ENCODE results near the gene CCM2L. TPM values are rescaled to one million over a fixed set of nuclear protein-coding genes. Genes with fewer than 3 reads are reported as not detected.

CCM2L gene
- total RNA-seq, 8 experiments from 2014 or later, result 0.15 to 1.4 (median 0.84) TPM; not detected in 2

- 0 to 100% (median 58%) methylated on average over 1 to 4 of the region's 4 CpGs; no CpG with 5 or more reads in 1 of the 10 experiments for WGBS, 10 experiments
- H3K4me1 ChIP-seq (replicated peaks in 1 of 2), result peaks cover 9 to 15% of the 10 kb centered on the region in 2 donors
- no peak for ATAC-seq (replicated peaks in 6 of 8)
Measured at GRCh38 chr20:32036252-32036651, 26.0 kb downstream of the CCM2L start.

GRCh38 chr20:32036716-32037485 is 26.7 kb downstream of the CCM2L start:
- no peak overlapping the region for H3K4me3 ChIP-seq
- in situ Hi-C loops (cut with MboI; ENCODE audit: low pct_unique_long_range_greater_than_20kb in 2 of 9, low sequenced_read_pairs in 9 of 9, unreplicated experiment in 9 of 9), result no loop called here
- WGBS, 10 experiments, result 7 to 100% (median 69%) methylated on average over 1 to 7 of the region's 10 CpGs
- ATAC-seq (replicated peaks in 6 of 8), result peak in 5 of 8 experiments; percentile 49 to 89 (median 82)
- peaks cover 9 to 15% of the 10 kb centered on the region in 2 donors for H3K4me1 ChIP-seq (replicated peaks in 1 of 2)
- H3K27ac ChIP-seq, result peak overlapping the region; percentile 24 to 50

More at GRCh38 chr20:32036252-32036651, 26.0 kb downstream of the CCM2L start:
- peak overlapping the region in 1 of 2 donors; percentile 24 for H3K27ac ChIP-seq
- in situ Hi-C loops (cut with MboI; ENCODE audit: low pct_unique_long_range_greater_than_20kb in 2 of 9, low sequenced_read_pairs in 9 of 9, unreplicated experiment in 9 of 9), result no loop called here
- no peak overlapping the region for H3K4me3 ChIP-seq

GRCh38 chr20:32037929-32038328 is 27.7 kb downstream of the CCM2L start:
- in situ Hi-C loops (cut with MboI; ENCODE audit: low pct_unique_long_range_greater_than_20kb in 2 of 9, low sequenced_read_pairs in 9 of 9, unreplicated experiment in 9 of 9), result no loop called here
- Histone ChIP-seq H3K4me1 (replicated peaks in 1 of 2) (peaks cover 9 to 15% of the 10 kb centered on the region in 2 donors), H3K27ac (no peak overlapping the region), H3K4me3 (no peak overlapping the region)
- peak in 6 of 8 experiments; percentile 28 to 74 (median 64) for ATAC-seq (replicated peaks in 6 of 8)
- WGBS, 10 experiments, result 8 to 100% (median 52%) methylated on average over 1 to 3 of the region's 4 CpGs; no CpG with 5 or more reads in 4 of the 10 experiments

- in situ Hi-C loops (cut with MboI; ENCODE audit: low pct_unique_long_range_greater_than_20kb in 2 of 9, low sequenced_read_pairs in 9 of 9, unreplicated experiment in 9 of 9), result no loop called here
- WGBS, 10 experiments, result 49 to 83% (median 80%) methylated on average over 1 to 4 of the region's 10 CpGs; no CpG with 5 or more reads in 5 of the 10 experiments
- Histone ChIP-seq H3K27ac (no peak overlapping the region), H3K4me1 (replicated peaks in 1 of 2) (peaks cover 9 to 15% of the 10 kb centered on the region in 2 donors), H3K4me3 (no peak overlapping the region)
- ATAC-seq (replicated peaks in 6 of 8), result peak in 3 of 8 experiments; percentile 39 to 88 (median 45)
Measured at GRCh38 chr20:32040142-32040953, 30.1 kb downstream of the CCM2L start.

- ATAC-seq (replicated peaks in 6 of 8), result no peak
- in situ Hi-C loops (cut with MboI; ENCODE audit: low pct_unique_long_range_greater_than_20kb in 2 of 9, low sequenced_read_pairs in 9 of 9, unreplicated experiment in 9 of 9), result no loop called here
- Histone ChIP-seq H3K27ac (no peak overlapping the region), H3K4me1 (replicated peaks in 1 of 2) (no peaks in the 10 kb centered on the region), H3K4me3 (no peak overlapping the region)
- 25 to 71% (median 60%) methylated on average over 1 to 3 of the region's 3 CpGs; no CpG with 5 or more reads in 3 of the 10 experiments for WGBS, 10 experiments
Measured at GRCh38 chr20:32045999-32046398, 35.8 kb downstream of the CCM2L start.

- in situ Hi-C loops (cut with MboI; ENCODE audit: low pct_unique_long_range_greater_than_20kb in 2 of 9, low sequenced_read_pairs in 9 of 9, unreplicated experiment in 9 of 9), result loop anchor here in 1 of 9 experiments (25.0 kb wide), 1 partner anchor 88 kb away; the partner anchor contains the start of genes PDRG1 and XKR7
- ATAC-seq (replicated peaks in 6 of 8), result no peak
- H3K4me1 ChIP-seq (replicated peaks in 1 of 2), result no peaks in the 10 kb centered on the region
- WGBS, 10 experiments, result 0 to 100% (median 81%) methylated on average over 1 to 4 of the region's 4 CpGs; no CpG with 5 or more reads in 1 of the 10 experiments
- no peak overlapping the region for H3K27ac ChIP-seq
- no peak overlapping the region for H3K4me3 ChIP-seq
Measured at GRCh38 chr20:32050324-32050841, 40.1 kb downstream of the CCM2L start.

- ATAC-seq (replicated peaks in 6 of 8), result peak in 2 of 8 experiments; percentile 49 to 66
- no peak overlapping the region for H3K27ac ChIP-seq
- WGBS, 10 experiments, result 71 to 100% (median 86%) methylated on average over 1 to 4 of the region's 17 CpGs; no CpG with 5 or more reads in 6 of the 10 experiments
- no peaks in the 10 kb centered on the region for H3K4me1 ChIP-seq (replicated peaks in 1 of 2)
- in situ Hi-C loops (cut with MboI; ENCODE audit: low pct_unique_long_range_greater_than_20kb in 2 of 9, low sequenced_read_pairs in 9 of 9, unreplicated experiment in 9 of 9), result loop anchor here in 1 of 9 experiments (25.0 kb wide), 1 partner anchor 89 kb away; the partner anchor contains the start of genes PDRG1 and XKR7
- H3K4me3 ChIP-seq, result no peak overlapping the region
Measured at GRCh38 chr20:32050851-32051556, 40.8 kb downstream of the CCM2L start.

GRCh38 chr20:32051720-32052089 is 41.5 kb downstream of the CCM2L start:
- H3K4me1 ChIP-seq (replicated peaks in 1 of 2), result no peaks in the 10 kb centered on the region
- H3K27ac ChIP-seq, result no peak overlapping the region
- 50 to 74% methylated on average over 2 to 9 of the region's 14 CpGs; no CpG with 5 or more reads in 8 of the 10 experiments for WGBS, 10 experiments
- in situ Hi-C loops (cut with MboI; ENCODE audit: low pct_unique_long_range_greater_than_20kb in 2 of 9, low sequenced_read_pairs in 9 of 9, unreplicated experiment in 9 of 9), result loop anchor here in 1 of 9 experiments (25.0 kb wide), 1 partner anchor 89 kb away; the partner anchor contains the start of genes PDRG1 and XKR7
- no peak for ATAC-seq (replicated peaks in 6 of 8)
- H3K4me3 ChIP-seq, result no peak overlapping the region

GRCh38 chr20:32052090-32052777 is 42.0 kb downstream of the CCM2L start, which contains the start of gene HCK:
Gene HCK (plus strand): TSS chr20:32052242.
- in situ Hi-C loops (cut with MboI; ENCODE audit: low pct_unique_long_range_greater_than_20kb in 2 of 9, low sequenced_read_pairs in 9 of 9, unreplicated experiment in 9 of 9), result loop anchor here in 1 of 9 experiments (25.0 kb wide), 1 partner anchor 90 kb away; the partner anchor contains the start of genes PDRG1 and XKR7
- no peak within 1 kb of the TSS for H3K27ac ChIP-seq
- peak within 1 kb of the TSS in 1 of 5 donors; percentile 16 for H3K4me3 ChIP-seq
- ATAC-seq (replicated peaks in 6 of 8), result peak; percentile 42 to 78 (median 56)
- WGBS, 10 experiments, result 0 to 60% (median 20%) methylated on average over 1 to 5 of the region's 58 CpGs; no CpG with 5 or more reads in 6 of the 10 experiments
- H3K4me1 ChIP-seq (replicated peaks in 1 of 2), result no peaks in the 10 kb centered on the region

- 0 to 80% (median 52%) methylated on average over 1 to 2 of the region's 22 CpGs; no CpG with 5 or more reads in 7 of the 10 experiments for WGBS, 10 experiments
- H3K4me1 ChIP-seq (replicated peaks in 1 of 2), result no peaks in the 10 kb centered on the region
- H3K27ac ChIP-seq, result no peak overlapping the region
- ATAC-seq (replicated peaks in 6 of 8), result peak in 6 of 8 experiments; percentile 9 to 75 (median 43)
- H3K4me3 ChIP-seq, result peak overlapping the region in 1 of 5 donors; percentile 16
- in situ Hi-C loops (cut with MboI; ENCODE audit: low pct_unique_long_range_greater_than_20kb in 2 of 9, low sequenced_read_pairs in 9 of 9, unreplicated experiment in 9 of 9), result loop anchor here in 1 of 9 experiments (25.0 kb wide), 1 partner anchor 91 kb away; the partner anchor contains the start of genes PDRG1 and XKR7
Measured at GRCh38 chr20:32052778-32053362, 42.6 kb downstream of the CCM2L start.

- no peak for ATAC-seq (replicated peaks in 6 of 8)
- Histone ChIP-seq H3K4me1 (replicated peaks in 1 of 2) (no peaks in the 10 kb centered on the region), H3K4me3 (no peak overlapping the region), H3K27ac (no peak overlapping the region)
- WGBS, 10 experiments, result 56 to 100% (median 86%) methylated on average over 1 to 3 of the region's 3 CpGs; no CpG with 5 or more reads in 3 of the 10 experiments
- in situ Hi-C loops (cut with MboI; ENCODE audit: low pct_unique_long_range_greater_than_20kb in 2 of 9, low sequenced_read_pairs in 9 of 9, unreplicated experiment in 9 of 9), result loop anchor here in 1 of 9 experiments (25.0 kb wide), 1 partner anchor 91 kb away; the partner anchor contains the start of genes PDRG1 and XKR7
Measured at GRCh38 chr20:32053648-32054047, 43.4 kb downstream of the CCM2L start.

All from motor neuron (in vitro differentiated cells).